H1 (cell line): Measurements from ENCODE around the gene SUPT4H1. TPM values are rescaled to one million over a fixed set of nuclear protein-coding genes. Genes with fewer than 3 reads are reported as not detected.

Experiments used
- EP300 ChIP-seq, 2 experiments: IDR thresholded peaks; 1 replicate in 1 of 2; 2 replicates in 1 of 2; pipeline ENCODE4 v1.6.1; 2011 to 2012; ENCODE audit warnings: low read depth in 2 of 2, low read length in 2 of 2, mild to moderate bottlenecking in 2 of 2, borderline replicate concordance in 1 of 2, inconsistent platforms in 1 of 2, moderate library complexity in 1 of 2
- FOSL1 ChIP-seq: IDR thresholded peaks from 2 replicates; pipeline ENCODE4 v1.6.1; 2011; ENCODE audit warnings: mild to moderate bottlenecking, low read depth, low read length, moderate library complexity; ENCODE audit not compliant: insufficient read depth
- JUND ChIP-seq: IDR thresholded peaks from 2 replicates; pipeline ENCODE4 v1.6.1; 2011; ENCODE audit warnings: mild to moderate bottlenecking, improper control_type of control experiment, low read length
- NANOG ChIP-seq: IDR thresholded peaks from 2 replicates; pipeline ENCODE4 v1.6.1; 2011; ENCODE audit warnings: low read length, low read depth, mild to moderate bottlenecking, inconsistent platforms; ENCODE audit not compliant: insufficient read depth, poor library complexity, severe bottlenecking
- SP4 ChIP-seq: IDR thresholded peaks from 2 replicates; pipeline ENCODE4 v1.6.1; 2012; ENCODE audit warnings: low read length, inconsistent platforms
- polyA plus RNA-seq, 7 experiments: library from polyadenylated mRNA; depleted of rRNA in 3 of 7; stranded (reverse) in 5 of 7; unstranded in 2 of 7; fragments of >200 nt in 5 of 7; fragments of 200-250 nt in 2 of 7; gene quantifications; 1 replicate in 5 of 7; 2 replicates in 1 of 7; 4 replicates in 1 of 7; pipeline versions ENCODE4 v1.2.1 to v1.2.3, GENCODE V29; 2011 to 2013; ENCODE audit warnings: missing spikeins in 2 of 7, mixed read lengths in 2 of 7
- total RNA-seq: library from RNA; stranded (reverse); fragmentation: NEBNext Ultra II Directional; extraction: Animal tissue kit (Norgen Biotek cat#: 25700); gene quantifications from 2 replicates; pipeline ENCODE4 v1.2.1, GENCODE V29; 2021
- TF ChIP-seq, protein P1 (sequence below), 3 experiments: IDR thresholded peaks; 1 replicate in 2 of 3; 2 replicates in 1 of 3; pipeline versions ENCODE4 v1.5.1 to v1.6.1; 2011; ENCODE audit warnings: low read length in 3 of 3, mild to moderate bottlenecking in 3 of 3, inconsistent platforms in 2 of 3, low read depth in 1 of 3, moderate library complexity in 1 of 3; ENCODE audit not compliant: insufficient read depth in 1 of 3; ENCODE audit errors: control extremely low read depth in 1 of 3
- TF ChIP-seq, protein P2 (sequence below): IDR thresholded peaks from 2 replicates; pipeline ENCODE4 v1.6.1; 2012; ENCODE audit warnings: inconsistent platforms
- TF ChIP-seq, protein P3 (sequence below): IDR thresholded peaks from 2 replicates; pipeline ENCODE4 v1.6.1; 2012; ENCODE audit warnings: low read length, inconsistent platforms

SUPT4H1 gene
- total and polyA plus RNA-seq, 2 of the 8 experiments (the other 6 are each of a cell fraction or from before 2014, with no cell fraction given) = 112 to 143 TPM

DNA sequence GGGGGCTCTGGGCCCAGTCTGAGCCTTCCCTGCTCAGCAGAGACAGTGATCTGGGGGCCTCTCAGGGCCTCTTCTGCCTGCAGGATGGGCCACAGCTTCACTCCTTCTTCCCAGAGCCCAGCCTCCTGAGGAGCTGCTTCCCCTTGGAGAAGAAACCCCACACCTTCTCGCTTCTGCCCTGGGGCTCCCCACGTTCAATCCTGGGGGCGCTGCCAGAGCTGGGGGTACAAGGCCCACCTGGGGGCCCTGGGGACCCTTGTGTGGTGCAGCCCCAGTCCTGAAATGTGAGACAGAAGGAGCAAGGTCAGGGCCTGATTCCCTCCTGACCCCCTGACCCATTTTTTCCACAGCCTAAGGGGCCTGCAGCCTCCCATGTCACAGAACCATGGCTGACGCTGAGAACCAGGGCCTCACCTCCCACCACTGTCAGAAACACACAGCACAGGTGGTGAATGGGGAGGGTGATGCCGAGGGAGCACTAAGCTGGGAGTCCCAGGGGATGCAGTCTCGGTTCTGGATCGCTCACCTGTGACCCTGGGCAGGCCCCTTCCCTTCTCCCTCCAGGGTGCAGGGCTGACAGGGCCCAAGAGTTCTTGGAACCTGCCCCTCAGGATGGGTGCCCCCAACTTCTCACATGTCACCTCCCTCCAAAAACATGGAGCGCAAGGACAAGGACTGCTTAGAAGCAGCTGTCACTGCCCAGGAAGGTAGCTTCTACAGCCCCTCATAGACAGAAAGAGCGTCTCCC is 49.7 kb downstream of the SUPT4H1 start (continued):
- TF ChIP-seq, protein P1, sequence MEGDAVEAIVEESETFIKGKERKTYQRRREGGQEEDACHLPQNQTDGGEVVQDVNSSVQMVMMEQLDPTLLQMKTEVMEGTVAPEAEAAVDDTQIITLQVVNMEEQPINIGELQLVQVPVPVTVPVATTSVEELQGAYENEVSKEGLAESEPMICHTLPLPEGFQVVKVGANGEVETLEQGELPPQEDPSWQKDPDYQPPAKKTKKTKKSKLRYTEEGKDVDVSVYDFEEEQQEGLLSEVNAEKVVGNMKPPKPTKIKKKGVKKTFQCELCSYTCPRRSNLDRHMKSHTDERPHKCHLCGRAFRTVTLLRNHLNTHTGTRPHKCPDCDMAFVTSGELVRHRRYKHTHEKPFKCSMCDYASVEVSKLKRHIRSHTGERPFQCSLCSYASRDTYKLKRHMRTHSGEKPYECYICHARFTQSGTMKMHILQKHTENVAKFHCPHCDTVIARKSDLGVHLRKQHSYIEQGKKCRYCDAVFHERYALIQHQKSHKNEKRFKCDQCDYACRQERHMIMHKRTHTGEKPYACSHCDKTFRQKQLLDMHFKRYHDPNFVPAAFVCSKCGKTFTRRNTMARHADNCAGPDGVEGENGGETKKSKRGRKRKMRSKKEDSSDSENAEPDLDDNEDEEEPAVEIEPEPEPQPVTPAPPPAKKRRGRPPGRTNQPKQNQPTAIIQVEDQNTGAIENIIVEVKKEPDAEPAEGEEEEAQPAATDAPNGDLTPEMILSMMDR (IDR thresholded peaks at IDR 0.05; ENCODE audit: control extremely low read depth in 1 of 3, insufficient read depth in 1 of 3, low read depth in 1 of 3, low read length in 3 of 3) = no peak
- no peak for TF ChIP-seq EP300 (IDR thresholded peaks at IDR 0.05; ENCODE audit: borderline replicate concordance in 1 of 2, low read depth in 2 of 2, low read length in 2 of 2)
- no peak for TF ChIP-seq JUND
- TF ChIP-seq, protein P2, sequence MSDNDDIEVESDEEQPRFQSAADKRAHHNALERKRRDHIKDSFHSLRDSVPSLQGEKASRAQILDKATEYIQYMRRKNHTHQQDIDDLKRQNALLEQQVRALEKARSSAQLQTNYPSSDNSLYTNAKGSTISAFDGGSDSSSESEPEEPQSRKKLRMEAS = no peak
- TF ChIP-seq SP4 = no peak
- no peak for TF ChIP-seq FOSL1
- no peak for TF ChIP-seq NANOG
- TF ChIP-seq, protein P3, sequence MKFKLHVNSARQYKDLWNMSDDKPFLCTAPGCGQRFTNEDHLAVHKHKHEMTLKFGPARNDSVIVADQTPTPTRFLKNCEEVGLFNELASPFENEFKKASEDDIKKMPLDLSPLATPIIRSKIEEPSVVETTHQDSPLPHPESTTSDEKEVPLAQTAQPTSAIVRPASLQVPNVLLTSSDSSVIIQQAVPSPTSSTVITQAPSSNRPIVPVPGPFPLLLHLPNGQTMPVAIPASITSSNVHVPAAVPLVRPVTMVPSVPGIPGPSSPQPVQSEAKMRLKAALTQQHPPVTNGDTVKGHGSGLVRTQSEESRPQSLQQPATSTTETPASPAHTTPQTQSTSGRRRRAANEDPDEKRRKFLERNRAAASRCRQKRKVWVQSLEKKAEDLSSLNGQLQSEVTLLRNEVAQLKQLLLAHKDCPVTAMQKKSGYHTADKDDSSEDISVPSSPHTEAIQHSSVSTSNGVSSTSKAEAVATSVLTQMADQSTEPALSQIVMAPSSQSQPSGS = no peak
- TF ChIP-seq, all 59 proteins: peak for 0
